GM12878 (cell line): ENCODE data around the gene OR13C2. TPM values are rescaled to one million over a fixed set of nuclear protein-coding genes. Genes with fewer than 3 reads are reported as not detected.

Experiments
- ATAC-seq: fragments of 200-7000 bp; cut with Tn5 transposase; 3 replicates; pipeline ENCODE4 v1.9.1; 2020; ENCODE audit warnings: mild to moderate bottlenecking, moderate library complexity
- BruUV-seq: library from RNA; stranded (reverse); fragments of 400-500 nt; replicated peaks from 2 replicates; lab custom pipeline; 2021; lab: Mats Ljungman, UMichigan
- CTCF ChIA-PET: fragments of 300-600 bp; sonication (Branson Sonifier 250); formaldehyde crosslinking; extraction: SDS; loops from one replicate; lab custom pipeline; 2021; ENCODE audit warnings: inconsistent platforms; lab: Yijun Ruan, JAX
- POLR2A ChIA-PET: fragments of 350-600 bp; formaldehyde crosslinking; extraction: SDS; loops from one replicate; lab custom pipeline; 2021; ENCODE audit warnings: inconsistent platforms; lab: Charles Lee
- RAD21 ChIA-PET: fragments of 300-600 bp; sonication (Branson Sonifier 250); formaldehyde crosslinking; loops from one replicate; lab custom pipeline; 2023; ENCODE audit warnings: antibody characterized with exemption; ENCODE audit not compliant: unreplicated experiment; lab: Charles Lee
- SMC1A ChIA-PET: fragments of 300-600 bp; sonication (Branson Sonifier 250); formaldehyde crosslinking; loops from one replicate; lab custom pipeline; 2023; ENCODE audit not compliant: unreplicated experiment, uncharacterized antibody; lab: Charles Lee
- DNase-seq: peaks from one replicate; pipeline ENCODE4 v3.0.0-alpha.2; 2011; ENCODE audit warnings: low read depth, low spot score
- FAIRE-seq: peaks from 3 replicates; lab custom pipeline; 2011; peaks lifted over from hg19 to GRCh38; lab: Jason Lieb, UNC
- H2AFZ ChIP-seq: 2 replicates; pipeline ENCODE4 v1.6.0; 2011; ENCODE audit warnings: low read depth, low read length, control low read depth; ENCODE audit not compliant: control insufficient read depth
- H3K27ac ChIP-seq: 2 replicates; pipeline ENCODE4 v1.5.1; 2011; ENCODE audit warnings: control low read depth; ENCODE audit not compliant: control insufficient read depth, insufficient read depth
- H3K27me3 ChIP-seq, 2 experiments: replicated peaks in 1 of 2; 2 replicates each; pipeline versions ENCODE4 v1.6.0 to v1.6.1; 2011; ENCODE audit warnings: low read length in 1 of 2; ENCODE audit not compliant: control insufficient read depth in 2 of 2, insufficient read depth in 2 of 2
- H3K36me3 ChIP-seq, 2 experiments: 2 replicates each; pipeline ENCODE4 v1.5.1; 2011; ENCODE audit warnings: low read length in 1 of 2; ENCODE audit not compliant: control insufficient read depth in 2 of 2, insufficient read depth in 2 of 2
- H3K4me1 ChIP-seq: 2 replicates; pipeline ENCODE4 v1.6.1; 2011; ENCODE audit warnings: mild to moderate bottlenecking, low read length, moderate library complexity, mixed read lengths; ENCODE audit not compliant: control insufficient read depth, insufficient read depth
- H3K4me2 ChIP-seq: 2 replicates; pipeline ENCODE4 v1.6.0; 2011; ENCODE audit warnings: control low read depth; ENCODE audit not compliant: control insufficient read depth, insufficient read depth
- H3K4me3 ChIP-seq: fragments of 200-600 bp; sonication (generic); 2 replicates; pipeline ENCODE4 v1.5.1; 2016
- H3K79me2 ChIP-seq: 2 replicates; pipeline ENCODE4 v1.6.0; 2011; ENCODE audit warnings: low read length; ENCODE audit not compliant: control insufficient read depth, insufficient read depth
- H3K9ac ChIP-seq: 2 replicates; pipeline ENCODE4 v1.8.0; 2011; ENCODE audit warnings: low read length, control low read depth, mixed read lengths; ENCODE audit not compliant: control insufficient read depth, insufficient read depth
- H3K9me3 ChIP-seq: replicated peaks from 3 replicates; pipeline ENCODE4 v1.5.1; 2011; ENCODE audit warnings: mild to moderate bottlenecking, low read length; ENCODE audit not compliant: control insufficient read depth, insufficient read depth
- H4K20me1 ChIP-seq: 2 replicates; pipeline ENCODE4 v1.6.0; 2011; ENCODE audit not compliant: control insufficient read depth, insufficient read depth
- ATF7 ChIP-seq: fragments of 450-650 bp; IDR thresholded peaks from 2 replicates; pipeline ENCODE4 v1.6.1; 2016; ENCODE audit warnings: low read depth, mild to moderate bottlenecking
- BHLHE40 ChIP-seq, 2 experiments: fragments of 450-650 bp in 1 of 2; IDR thresholded peaks; 2 replicates each; pipeline ENCODE4 v1.6.1; 2011 to 2017; ENCODE audit warnings: low read depth in 2 of 2, borderline replicate concordance in 1 of 2, improper control_type of control experiment in 1 of 2, low read length in 1 of 2, mild to moderate bottlenecking in 1 of 2
- ESRRA ChIP-seq: IDR thresholded peaks from 2 replicates; pipeline ENCODE4 v1.6.1; 2012; ENCODE audit warnings: mild to moderate bottlenecking, low read length, improper control_type of control experiment
- HCFC1 ChIP-seq: fragments of 150-350 bp; IDR thresholded peaks from 2 replicates; pipeline ENCODE4 v1.6.1; 2014; ENCODE audit warnings: low read length
- MTA2 ChIP-seq: fragments of 450-650 bp; IDR thresholded peaks from 2 replicates; pipeline ENCODE4 v1.6.1; 2016; ENCODE audit warnings: low read depth, mild to moderate bottlenecking, moderate library complexity
- ZSCAN29 ChIP-seq: fragments of 450-650 bp; IDR thresholded peaks from 2 replicates; pipeline ENCODE4 v1.6.1; 2017; ENCODE audit warnings: mild to moderate bottlenecking, moderate library complexity
- WGBS: methylation state at CpG from one replicate; pipeline ENCODE4 v1.1.6; 2016; ENCODE audit warnings: low lambda C conversion rate; ENCODE audit not compliant: insufficient replicate concordance, insufficient coverage; ENCODE audit errors: missing lambda C conversion rate; 5-methylcytosine and 5-hydroxymethylcytosine counted together
- in situ Hi-C: fragments of 300-500 bp; cut with MboI; formaldehyde crosslinking; loops from 9 replicates; pipeline ENCODE4 v1.14.3; 2018; ENCODE audit warnings: mixed read lengths
- intact Hi-C: fragments of 100-400 bp; cut with micrococcal nuclease; formaldehyde crosslinking; loops from one replicate; pipeline ENCODE4 v1.14.2; 2022; ENCODE audit not compliant: unreplicated experiment
- polyA plus RNA-seq, 11 experiments: library from polyadenylated mRNA; depleted of rRNA in 4 of 11; unstranded in 6 of 11; stranded (reverse) in 5 of 11; fragments of >200 nt; fragmentation: Nextera tagmentation in 4 of 11; fragmentation: Illumina TruSeq in 1 of 11; extraction: Ambion mirVana in 4 of 11; extraction: Trizol in 1 of 11; gene quantifications; 1 replicate in 1 of 11; 2 replicates in 10 of 11; pipeline versions ENCODE4 v1.2.1 to v1.2.3, GENCODE V29; 2011 to 2016; ENCODE audit warnings: inconsistent platforms in 2 of 11, missing spikeins in 2 of 11, low read depth in 1 of 11
- total RNA-seq, 4 experiments: library from RNA; depleted of rRNA in 3 of 4; stranded (reverse); fragments of >200 nt in 3 of 4; fragmentation: Illumina TruSeq in 1 of 4; extraction: Trizol in 1 of 4; gene quantifications; 2 replicates each; pipeline versions ENCODE4 v1.2.1 to v1.2.3, GENCODE V29; 2013 to 2021
- TF ChIP-seq, protein P1 (sequence below): fragments of 450-650 bp; IDR thresholded peaks from 2 replicates; pipeline ENCODE4 v1.6.1; 2018; ENCODE audit warnings: mild to moderate bottlenecking, low read depth, moderate library complexity; ENCODE audit not compliant: partially characterized antibody
- TF ChIP-seq, protein P2 (sequence below): fragments of 150-350 bp; IDR thresholded peaks from 2 replicates; pipeline ENCODE4 v1.6.1; 2014; ENCODE audit warnings: mild to moderate bottlenecking, low read depth, low read length
- TF ChIP-seq, protein P3 (sequence below), 3 experiments: IDR thresholded peaks in 2 of 3; conservative IDR thresholded peaks in 1 of 3; 2 replicates each; pipeline ENCODE4 v1.5.1; 2011; ENCODE audit warnings: low read depth in 3 of 3, low read length in 3 of 3, mild to moderate bottlenecking in 3 of 3, control low read depth in 2 of 3, moderate library complexity in 2 of 3, inconsistent platforms in 1 of 3, mixed read lengths in 1 of 3; ENCODE audit not compliant: control insufficient read depth in 2 of 3, insufficient read depth in 1 of 3; ENCODE audit errors: extremely low read depth in 1 of 3

Gene OR13C2
- total and polyA plus RNA-seq, 10 of the 15 experiments (the other 5 are each of a cell fraction or from before 2014, with no cell fraction given), result 0.11 TPM; not detected in 9

DNA sequence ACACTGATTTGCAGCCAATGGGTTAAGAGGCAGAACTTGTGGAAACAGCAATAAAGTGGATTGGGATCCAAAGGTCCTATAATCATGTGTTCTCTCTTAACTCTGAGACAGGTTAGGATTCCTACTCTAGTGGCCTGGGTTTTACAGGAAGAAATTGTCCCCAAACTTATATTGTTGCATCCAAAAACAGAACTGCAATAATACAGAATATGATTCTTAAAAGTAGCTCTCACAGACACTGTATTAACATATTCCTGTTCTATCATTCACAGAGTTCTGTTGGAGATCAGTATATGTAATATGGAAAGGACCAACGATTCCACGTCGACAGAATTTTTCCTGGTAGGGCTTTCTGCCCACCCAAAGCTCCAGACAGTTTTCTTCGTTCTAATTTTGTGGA lies 36.6 kb downstream of the OR13C2 start, which contains the start of gene OR13C8 (continued):
- TF ChIP-seq, protein P1, sequence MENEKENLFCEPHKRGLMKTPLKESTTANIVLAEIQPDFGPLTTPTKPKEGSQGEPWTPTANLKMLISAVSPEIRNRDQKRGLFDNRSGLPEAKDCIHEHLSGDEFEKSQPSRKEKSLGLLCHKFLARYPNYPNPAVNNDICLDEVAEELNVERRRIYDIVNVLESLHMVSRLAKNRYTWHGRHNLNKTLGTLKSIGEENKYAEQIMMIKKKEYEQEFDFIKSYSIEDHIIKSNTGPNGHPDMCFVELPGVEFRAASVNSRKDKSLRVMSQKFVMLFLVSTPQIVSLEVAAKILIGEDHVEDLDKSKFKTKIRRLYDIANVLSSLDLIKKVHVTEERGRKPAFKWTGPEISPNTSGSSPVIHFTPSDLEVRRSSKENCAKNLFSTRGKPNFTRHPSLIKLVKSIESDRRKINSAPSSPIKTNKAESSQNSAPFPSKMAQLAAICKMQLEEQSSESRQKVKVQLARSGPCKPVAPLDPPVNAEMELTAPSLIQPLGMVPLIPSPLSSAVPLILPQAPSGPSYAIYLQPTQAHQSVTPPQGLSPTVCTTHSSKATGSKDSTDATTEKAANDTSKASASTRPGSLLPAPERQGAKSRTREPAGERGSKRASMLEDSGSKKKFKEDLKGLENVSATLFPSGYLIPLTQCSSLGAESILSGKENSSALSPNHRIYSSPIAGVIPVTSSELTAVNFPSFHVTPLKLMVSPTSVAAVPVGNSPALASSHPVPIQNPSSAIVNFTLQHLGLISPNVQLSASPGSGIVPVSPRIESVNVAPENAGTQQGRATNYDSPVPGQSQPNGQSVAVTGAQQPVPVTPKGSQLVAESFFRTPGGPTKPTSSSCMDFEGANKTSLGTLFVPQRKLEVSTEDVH, result no peak

DNA sequence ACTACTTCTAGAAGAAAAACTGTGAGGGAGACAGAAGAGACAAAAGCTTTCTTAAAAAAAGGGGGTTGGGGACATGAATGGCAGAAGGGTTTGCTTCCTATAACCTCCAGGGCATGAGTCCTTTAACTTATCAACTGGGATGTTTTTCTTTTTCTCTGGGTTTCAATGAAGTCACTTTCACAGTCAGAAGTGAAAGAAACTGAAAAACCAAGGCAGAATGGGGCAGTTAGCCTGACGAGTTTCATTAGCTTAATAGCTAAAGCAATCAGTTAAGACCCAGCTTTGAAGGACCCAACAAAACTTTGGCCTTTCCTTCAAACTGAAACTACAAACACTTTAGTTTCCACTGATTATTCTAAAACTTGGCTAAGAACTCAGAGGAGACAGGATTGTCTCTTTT lies 41.1 kb downstream of the OR13C2 start:
- TF ChIP-seq, protein P2, sequence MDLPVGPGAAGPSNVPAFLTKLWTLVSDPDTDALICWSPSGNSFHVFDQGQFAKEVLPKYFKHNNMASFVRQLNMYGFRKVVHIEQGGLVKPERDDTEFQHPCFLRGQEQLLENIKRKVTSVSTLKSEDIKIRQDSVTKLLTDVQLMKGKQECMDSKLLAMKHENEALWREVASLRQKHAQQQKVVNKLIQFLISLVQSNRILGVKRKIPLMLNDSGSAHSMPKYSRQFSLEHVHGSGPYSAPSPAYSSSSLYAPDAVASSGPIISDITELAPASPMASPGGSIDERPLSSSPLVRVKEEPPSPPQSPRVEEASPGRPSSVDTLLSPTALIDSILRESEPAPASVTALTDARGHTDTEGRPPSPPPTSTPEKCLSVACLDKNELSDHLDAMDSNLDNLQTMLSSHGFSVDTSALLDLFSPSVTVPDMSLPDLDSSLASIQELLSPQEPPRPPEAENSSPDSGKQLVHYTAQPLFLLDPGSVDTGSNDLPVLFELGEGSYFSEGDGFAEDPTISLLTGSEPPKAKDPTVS, result no peak
- TF ChIP-seq, protein P3, sequence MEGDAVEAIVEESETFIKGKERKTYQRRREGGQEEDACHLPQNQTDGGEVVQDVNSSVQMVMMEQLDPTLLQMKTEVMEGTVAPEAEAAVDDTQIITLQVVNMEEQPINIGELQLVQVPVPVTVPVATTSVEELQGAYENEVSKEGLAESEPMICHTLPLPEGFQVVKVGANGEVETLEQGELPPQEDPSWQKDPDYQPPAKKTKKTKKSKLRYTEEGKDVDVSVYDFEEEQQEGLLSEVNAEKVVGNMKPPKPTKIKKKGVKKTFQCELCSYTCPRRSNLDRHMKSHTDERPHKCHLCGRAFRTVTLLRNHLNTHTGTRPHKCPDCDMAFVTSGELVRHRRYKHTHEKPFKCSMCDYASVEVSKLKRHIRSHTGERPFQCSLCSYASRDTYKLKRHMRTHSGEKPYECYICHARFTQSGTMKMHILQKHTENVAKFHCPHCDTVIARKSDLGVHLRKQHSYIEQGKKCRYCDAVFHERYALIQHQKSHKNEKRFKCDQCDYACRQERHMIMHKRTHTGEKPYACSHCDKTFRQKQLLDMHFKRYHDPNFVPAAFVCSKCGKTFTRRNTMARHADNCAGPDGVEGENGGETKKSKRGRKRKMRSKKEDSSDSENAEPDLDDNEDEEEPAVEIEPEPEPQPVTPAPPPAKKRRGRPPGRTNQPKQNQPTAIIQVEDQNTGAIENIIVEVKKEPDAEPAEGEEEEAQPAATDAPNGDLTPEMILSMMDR (IDR thresholded peaks at IDR 0.05 in 2 of 3, conservative IDR thresholded peaks at IDR 0.05 in 1 of 3; ENCODE audit: control insufficient read depth in 2 of 3, extremely low read depth in 1 of 3, insufficient read depth in 1 of 3, low read depth in 3 of 3, low read length in 3 of 3), result no peak
- no peak for TF ChIP-seq BHLHE40 (IDR thresholded peaks at IDR 0.05; ENCODE audit: borderline replicate concordance in 1 of 2, low read depth in 2 of 2, low read length in 1 of 2)
- TF ChIP-seq ATF7, result 0 out of 2 replicates have a peak, but pooled peaks have one; percentile 21
- peak; percentile 22; the same call in 1 of the 2 replicates for TF ChIP-seq MTA2
- TF ChIP-seq ZSCAN29, result no peak
- no peak for TF ChIP-seq ESRRA
- no peak for TF ChIP-seq HCFC1

More for the DNA sequence above, 41.1 kb downstream of the OR13C2 start:
- WGBS, result 0% methylated on average over 1 of the region's 1 CpG
- ChIA-PET CTCF (interaction anchor here (1.0 to 1.5 kb wide), 3 partner anchors 10 to 117 kb away, joined by 3 to 4 read pairs (median 3); no protein-coding TSS in a partner anchor), SMC1A (interaction anchor here (0.8 to 1.9 kb wide), 7 partner anchors 10 to 118 kb away, joined by 3 to 7 read pairs (median 4); no protein-coding TSS in a partner anchor), POLR2A (no interaction called here), RAD21 (interaction anchor here (1.3 kb wide), 1 partner anchor 23 kb away, joined by 3 read pairs; no protein-coding TSS in a partner anchor)
- no peaks in the 10 kb centered on the region for H3K36me3 ChIP-seq
- intact Hi-C loops (no loop called here), in situ Hi-C loops (no loop called here)
- BruUV-seq, result no TSS peak
- FAIRE-seq (no peak), ATAC-seq (peak; percentile 78), DNase-seq (no peak)
- no peaks in the 10 kb centered on the region for H3K27me3 ChIP-seq
- H3K9me3 ChIP-seq, result no peaks in the 10 kb centered on the region
- no peak overlapping the region for H3K4me2 ChIP-seq
- H3K27ac ChIP-seq, result no peak overlapping the region
- no peaks in the 10 kb centered on the region for H3K4me1 ChIP-seq
- H4K20me1 ChIP-seq, result no peaks in the 10 kb centered on the region
- no peak overlapping the region for H2AFZ ChIP-seq
- no peaks in the 10 kb centered on the region for H3K79me2 ChIP-seq
- no peak overlapping the region for H3K4me3 ChIP-seq
- no peak overlapping the region for H3K9ac ChIP-seq
